ENCODE data around the gene FUT2.
A peak's percentile ranks its signal among the peaks of the same experiment; 100 is the strongest.
"Not testable (repeated sequence)": the region's sequence is repeated elsewhere in the genome, so short reads cannot be mapped to it uniquely, and the experiment has no call there.

Gene FUT2

DNA sequence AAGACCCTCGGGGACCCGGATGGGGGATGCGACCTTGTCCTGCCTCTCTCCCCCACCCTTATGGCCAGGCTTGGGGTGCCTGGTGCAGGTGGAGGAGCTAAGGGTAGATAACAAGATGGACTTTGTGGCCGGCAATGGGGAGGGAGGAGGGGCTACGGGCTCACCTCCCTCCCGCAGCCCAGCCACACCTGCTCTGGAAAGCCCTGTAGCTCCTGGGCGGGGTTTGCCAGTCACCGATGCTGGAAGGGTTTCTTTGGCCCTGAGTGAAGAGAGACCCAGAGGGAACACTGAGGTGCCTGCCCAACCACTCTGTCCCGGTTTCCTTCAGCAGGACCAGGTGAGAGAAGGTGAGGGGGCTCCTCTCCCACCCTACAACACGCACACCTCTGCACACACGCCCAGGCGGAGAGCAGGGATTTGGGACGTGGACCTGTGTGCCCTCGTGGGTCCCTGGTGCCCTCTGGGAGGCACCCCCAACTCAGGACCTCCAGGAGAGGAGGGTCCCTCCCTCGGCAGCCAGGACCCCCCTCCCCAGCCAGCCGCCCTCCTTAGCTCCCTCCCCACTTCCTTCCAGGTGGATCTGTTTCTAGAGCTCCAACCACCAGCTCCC is at the start of gene FUT2:
FUT2 (plus strand) TSS at position 229 of the 610 bp plus-strand sequence. CDS start 6,986 bp downstream, outside the sequence.
- intact Hi-C loops (cut with micrococcal nuclease) = no loop called here
- peaks cover 17% of the 10 kb centered on the region for H3K4me1 Mint-ChIP-seq (ENCODE audit: low read depth)
- peak within 1 kb of the TSS; percentile 53 for H3K4me3 Mint-ChIP-seq
- H3K27me3 Mint-ChIP-seq = peaks cover 41% of the 10 kb centered on the region
- peak within 1 kb of the TSS; percentile 35 for H3K27ac Mint-ChIP-seq
- H3K9me3 Mint-ChIP-seq = no peaks in the 10 kb centered on the region
- H3K36me3 Mint-ChIP-seq (ENCODE audit: low read depth) = no peaks in the 10 kb centered on the region

DNA sequence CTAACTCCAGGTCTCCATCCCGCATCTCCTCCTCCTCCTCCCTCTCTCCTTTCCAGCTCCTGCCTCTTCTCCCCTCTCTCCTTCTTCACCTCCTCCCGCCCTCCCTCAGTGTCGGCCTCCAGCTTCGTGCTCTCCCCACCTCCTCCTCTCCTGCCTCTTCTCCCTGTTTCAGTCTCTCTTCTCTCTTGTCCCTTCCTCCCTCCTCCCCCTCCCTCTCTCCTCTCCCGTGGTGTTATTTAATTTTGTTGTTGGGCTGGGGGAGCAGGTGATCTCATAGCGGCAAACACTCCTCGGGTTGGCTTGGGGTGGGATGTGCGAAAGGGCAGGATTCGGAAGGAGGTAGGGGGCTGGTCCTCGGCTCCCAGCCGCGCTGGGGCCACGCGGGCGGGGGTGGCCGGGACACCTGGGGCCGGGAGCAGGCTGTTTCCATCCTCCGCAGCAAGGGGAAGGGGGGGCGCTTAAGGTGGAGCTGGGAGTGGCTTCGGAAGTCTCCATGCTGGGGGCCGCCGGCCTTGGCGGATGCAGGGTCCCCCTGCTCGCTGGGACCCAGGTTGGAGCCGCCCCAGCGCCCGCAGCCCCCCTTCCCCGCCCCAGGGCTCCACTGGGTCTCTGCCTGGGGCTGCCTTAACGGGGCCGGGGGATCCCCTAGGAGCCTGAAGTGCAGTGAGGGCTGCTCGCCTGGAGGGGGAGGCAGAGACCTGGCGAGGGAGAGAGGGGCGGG is 49.6 kb upstream of the FUT2 start, which contains the start of gene CA11:
CA11 (minus strand) TSS at position 187 of the 721 bp plus-strand sequence. CDS start 555 bp downstream, outside the sequence.
- intact Hi-C loops (cut with micrococcal nuclease) = loop anchor here (2.0 to 10.0 kb wide), 3 partner anchors 139 to 321 kb away; partner anchors contain the start of gene FTL
- Mint-ChIP-seq H3K9me3 (no peaks in the 10 kb centered on the region), H3K4me3 (peak within 1 kb of the TSS; percentile 71), H3K27ac (peak within 1 kb of the TSS; percentile 73), H3K36me3 (ENCODE audit: low read depth) (no peaks in the 10 kb centered on the region), H3K4me1 (ENCODE audit: low read depth) (peaks cover 50% of the 10 kb centered on the region), H3K27me3 (no peaks in the 10 kb centered on the region)

DNA sequence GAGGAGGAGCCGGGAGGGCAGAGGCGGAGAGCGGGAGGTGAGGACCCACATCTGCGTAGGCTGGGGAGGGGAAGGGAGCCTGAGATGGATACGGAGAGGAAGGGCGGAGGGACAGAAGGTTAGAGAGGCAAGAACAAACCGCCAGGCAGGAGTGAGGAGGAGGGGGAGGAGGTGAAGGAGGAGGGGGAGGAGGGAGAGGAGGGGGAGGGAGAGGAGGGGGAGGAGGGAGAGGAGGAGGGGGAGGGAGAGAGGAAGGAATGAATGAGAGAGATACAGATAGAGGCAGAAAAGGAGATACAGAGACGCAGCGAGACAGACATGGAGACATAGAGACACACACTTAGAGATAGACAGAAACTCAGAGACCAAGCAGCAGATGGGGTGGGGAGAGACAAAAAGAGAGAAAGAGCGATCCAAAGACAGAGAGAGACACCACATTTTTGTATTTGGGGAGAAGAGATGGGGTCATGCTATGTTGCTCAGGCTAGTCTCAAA is 49.0 kb upstream of the FUT2 start:
- H3K27me3 Mint-ChIP-seq = no peaks in the 10 kb centered on the region
- H3K36me3 Mint-ChIP-seq (ENCODE audit: low read depth) = no peaks in the 10 kb centered on the region
- H3K4me1 Mint-ChIP-seq (ENCODE audit: low read depth) = peaks cover 52% of the 10 kb centered on the region
- intact Hi-C loops (cut with micrococcal nuclease) = loop anchor here (2.0 to 10.0 kb wide), 3 partner anchors 138 to 321 kb away; partner anchors contain the start of gene FTL
- H3K4me3 Mint-ChIP-seq = peak overlapping the region; percentile 71
- peak overlapping the region; percentile 73 for H3K27ac Mint-ChIP-seq
- no peaks in the 10 kb centered on the region for H3K9me3 Mint-ChIP-seq

GRCh38 chr19:48648134-48648533 is 47.6 kb upstream of the FUT2 start:
- Mint-ChIP-seq H3K27me3 (no peaks in the 10 kb centered on the region), H3K36me3 (ENCODE audit: low read depth) (no peaks in the 10 kb centered on the region), H3K4me1 (ENCODE audit: low read depth) (peaks cover 64% of the 10 kb centered on the region), H3K4me3 (no peak overlapping the region), H3K27ac (peak overlapping the region; percentile 73), H3K9me3 (no peaks in the 10 kb centered on the region)
- intact Hi-C loops (cut with micrococcal nuclease) = loop anchor here (5.0 to 10.0 kb wide), 2 partner anchors 137 to 319 kb away; partner anchors contain the start of gene FTL

DNA sequence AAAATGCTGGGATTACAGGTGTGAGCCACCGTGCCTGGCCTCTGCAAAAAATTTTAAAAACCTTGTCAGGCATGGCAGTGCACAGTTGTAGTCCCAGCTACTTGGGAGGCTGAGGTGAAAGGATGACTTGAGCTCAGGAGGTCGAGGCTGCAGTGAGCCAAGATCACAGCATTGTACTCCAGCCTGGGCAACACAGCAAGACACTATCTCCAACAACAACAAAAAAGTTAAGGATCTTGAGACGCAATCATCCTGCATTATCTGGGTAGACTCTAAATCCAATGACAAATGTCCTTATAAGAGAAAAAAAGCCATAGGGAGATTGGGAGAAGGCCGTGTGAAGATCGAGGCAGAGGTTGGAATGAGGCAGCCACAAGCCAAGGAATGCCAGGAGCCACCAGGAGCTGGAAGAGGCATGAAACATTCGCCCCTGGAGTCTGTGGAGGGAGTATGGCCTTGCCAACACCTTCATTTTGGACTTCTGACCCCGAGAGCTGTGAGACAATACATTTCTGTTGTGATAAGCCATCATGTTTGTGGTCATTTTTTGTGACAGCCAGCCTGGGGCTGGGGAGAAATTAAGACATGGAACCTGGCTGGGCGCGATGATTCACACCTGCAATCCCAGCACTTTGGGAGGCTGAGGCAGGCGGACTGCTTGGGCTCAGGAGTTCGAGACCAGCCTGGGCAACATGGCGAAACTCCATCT is 44.6 kb upstream of the FUT2 start:
- Mint-ChIP-seq H3K4me3 (no peak overlapping the region), H3K27ac (peak overlapping the region; percentile 25)

DNA sequence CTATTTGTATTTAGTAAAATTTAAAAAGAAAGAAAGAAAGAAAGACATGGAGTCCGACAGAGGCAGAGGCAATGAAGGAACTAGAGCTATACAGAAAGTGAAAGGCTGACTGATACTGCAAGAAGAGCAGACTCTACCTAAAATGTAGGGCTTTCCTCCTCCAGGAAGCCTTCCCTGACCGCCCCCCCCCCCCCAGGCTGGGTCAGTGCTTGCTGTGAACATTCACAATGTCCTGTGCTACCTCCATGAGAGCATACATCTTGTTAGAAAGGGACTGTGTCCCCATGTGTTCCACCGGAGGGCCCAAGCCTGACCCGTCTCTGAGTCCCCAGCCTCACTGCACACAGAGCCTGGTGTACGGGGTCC is 44.1 kb upstream of the FUT2 start:
- Mint-ChIP-seq H3K27me3 (peaks cover 7% of the 10 kb centered on the region), H3K4me1 (ENCODE audit: low read depth) (peaks cover 53% of the 10 kb centered on the region), H3K27ac (no peak overlapping the region), H3K4me3 (no peak overlapping the region), H3K36me3 (ENCODE audit: low read depth) (no peaks in the 10 kb centered on the region), H3K9me3 (no peaks in the 10 kb centered on the region)
- intact Hi-C loops (cut with micrococcal nuclease) = no loop called here

More for the DNA sequence above, 44.6 kb upstream of the FUT2 start:
- H3K4me1 Mint-ChIP-seq (ENCODE audit: low read depth) = peaks cover 56% of the 10 kb centered on the region
- intact Hi-C loops (cut with micrococcal nuclease) = no loop called here
- no peaks in the 10 kb centered on the region for H3K9me3 Mint-ChIP-seq
- no peaks in the 10 kb centered on the region for H3K36me3 Mint-ChIP-seq (ENCODE audit: low read depth)
- H3K27me3 Mint-ChIP-seq = peaks cover 5% of the 10 kb centered on the region

- intact Hi-C loops (cut with micrococcal nuclease) = no loop called here
- peaks cover 35% of the 10 kb centered on the region for H3K4me1 Mint-ChIP-seq (ENCODE audit: low read depth)
- H3K4me3 Mint-ChIP-seq = no peak overlapping the region
- H3K9me3 Mint-ChIP-seq = no peaks in the 10 kb centered on the region
- H3K27me3 Mint-ChIP-seq = peaks cover 18% of the 10 kb centered on the region
- peak overlapping the region; percentile 21 for H3K27ac Mint-ChIP-seq
- no peaks in the 10 kb centered on the region for H3K36me3 Mint-ChIP-seq (ENCODE audit: low read depth)
Observed at GRCh38 chr19:48654299-48655059, 41.3 kb upstream of the FUT2 start.

DNA sequence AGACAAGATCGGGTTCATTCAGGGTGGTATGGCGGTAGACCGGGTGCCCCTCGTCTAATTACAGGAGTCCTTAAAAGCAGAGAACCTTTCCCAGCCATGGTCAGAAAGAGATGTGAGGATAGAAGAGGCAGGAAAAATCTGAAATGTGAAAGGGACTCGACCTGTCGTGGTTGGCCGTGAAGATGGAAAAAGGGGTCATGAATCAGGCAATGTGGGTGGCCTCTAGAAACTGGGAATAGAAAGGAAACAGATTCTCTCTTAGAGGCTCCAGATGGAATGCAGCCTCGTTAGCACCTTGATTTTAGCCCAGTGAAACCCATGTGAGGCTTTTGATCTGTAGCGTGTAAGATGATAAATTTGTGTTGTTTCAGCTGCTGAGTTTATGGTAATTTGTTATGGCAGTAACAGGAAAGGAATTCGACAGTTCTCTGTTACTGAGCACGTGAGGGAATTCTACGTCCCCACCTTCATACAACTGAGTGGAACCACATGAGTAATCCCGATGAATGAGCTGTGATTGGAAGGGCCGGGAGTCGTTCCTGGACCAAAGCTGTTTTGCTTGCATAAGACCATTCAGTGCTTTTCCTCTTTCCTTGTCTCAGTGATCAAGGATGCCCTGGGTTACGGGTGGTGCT is 38.8 kb upstream of the FUT2 start:
- no peaks in the 10 kb centered on the region for H3K9me3 Mint-ChIP-seq
- intact Hi-C loops (cut with micrococcal nuclease) = no loop called here
- peaks cover 28% of the 10 kb centered on the region for H3K4me1 Mint-ChIP-seq (ENCODE audit: low read depth)
- no peak overlapping the region for H3K4me3 Mint-ChIP-seq
- H3K27me3 Mint-ChIP-seq = peaks cover 18% of the 10 kb centered on the region
- peak overlapping the region; percentile 66 for H3K27ac Mint-ChIP-seq
- no peaks in the 10 kb centered on the region for H3K36me3 Mint-ChIP-seq (ENCODE audit: low read depth)

GRCh38 chr19:48657828-48658227 is 37.9 kb upstream of the FUT2 start:
- H3K36me3 Mint-ChIP-seq (ENCODE audit: low read depth); H3K9me3 Mint-ChIP-seq; H3K4me3 Mint-ChIP-seq; intact Hi-C loops (cut with micrococcal nuclease): not testable (repeated sequence)
- peaks cover 24% of the 10 kb centered on the region for H3K4me1 Mint-ChIP-seq (ENCODE audit: low read depth)
- peak overlapping the region; percentile 66 for H3K27ac Mint-ChIP-seq
- H3K27me3 Mint-ChIP-seq = peaks cover 18% of the 10 kb centered on the region

- Mint-ChIP-seq H3K36me3 (ENCODE audit: low read depth) (no peaks in the 10 kb centered on the region), H3K27ac (no peak overlapping the region), H3K4me3 (no peak overlapping the region), H3K4me1 (ENCODE audit: low read depth) (peaks cover 22% of the 10 kb centered on the region), H3K27me3 (peaks cover 18% of the 10 kb centered on the region), H3K9me3 (no peaks in the 10 kb centered on the region)
- intact Hi-C loops (cut with micrococcal nuclease) = no loop called here
Observed at GRCh38 chr19:48658483-48658882, 37.3 kb upstream of the FUT2 start.

DNA sequence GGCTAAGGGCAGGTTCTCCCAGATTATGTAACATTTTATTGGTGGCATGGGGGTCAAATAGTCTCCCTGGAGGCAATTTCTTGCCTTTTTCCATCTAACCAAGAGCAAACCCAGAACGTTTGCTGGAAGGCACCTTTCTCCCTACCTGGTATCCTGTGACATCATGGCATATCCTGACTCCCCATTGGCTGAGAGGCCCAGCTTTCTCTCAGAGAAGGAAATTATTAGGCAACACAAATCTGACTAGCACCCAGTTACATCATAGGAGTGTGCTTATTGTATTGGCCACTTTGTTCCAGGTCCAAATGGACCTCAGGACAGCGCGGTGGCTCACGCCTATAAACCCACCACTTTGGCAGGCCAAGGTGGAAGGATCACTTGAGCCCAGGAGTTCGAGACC is 36.0 kb upstream of the FUT2 start:
- no peaks in the 10 kb centered on the region for H3K9me3 Mint-ChIP-seq
- H3K4me3 Mint-ChIP-seq = no peak overlapping the region
- H3K27me3 Mint-ChIP-seq = peaks cover 12% of the 10 kb centered on the region
- H3K27ac Mint-ChIP-seq = peak overlapping the region; percentile 90
- H3K4me1 Mint-ChIP-seq (ENCODE audit: low read depth) = peaks cover 14% of the 10 kb centered on the region
- intact Hi-C loops (cut with micrococcal nuclease) = no loop called here
- H3K36me3 Mint-ChIP-seq (ENCODE audit: low read depth) = no peaks in the 10 kb centered on the region

DNA sequence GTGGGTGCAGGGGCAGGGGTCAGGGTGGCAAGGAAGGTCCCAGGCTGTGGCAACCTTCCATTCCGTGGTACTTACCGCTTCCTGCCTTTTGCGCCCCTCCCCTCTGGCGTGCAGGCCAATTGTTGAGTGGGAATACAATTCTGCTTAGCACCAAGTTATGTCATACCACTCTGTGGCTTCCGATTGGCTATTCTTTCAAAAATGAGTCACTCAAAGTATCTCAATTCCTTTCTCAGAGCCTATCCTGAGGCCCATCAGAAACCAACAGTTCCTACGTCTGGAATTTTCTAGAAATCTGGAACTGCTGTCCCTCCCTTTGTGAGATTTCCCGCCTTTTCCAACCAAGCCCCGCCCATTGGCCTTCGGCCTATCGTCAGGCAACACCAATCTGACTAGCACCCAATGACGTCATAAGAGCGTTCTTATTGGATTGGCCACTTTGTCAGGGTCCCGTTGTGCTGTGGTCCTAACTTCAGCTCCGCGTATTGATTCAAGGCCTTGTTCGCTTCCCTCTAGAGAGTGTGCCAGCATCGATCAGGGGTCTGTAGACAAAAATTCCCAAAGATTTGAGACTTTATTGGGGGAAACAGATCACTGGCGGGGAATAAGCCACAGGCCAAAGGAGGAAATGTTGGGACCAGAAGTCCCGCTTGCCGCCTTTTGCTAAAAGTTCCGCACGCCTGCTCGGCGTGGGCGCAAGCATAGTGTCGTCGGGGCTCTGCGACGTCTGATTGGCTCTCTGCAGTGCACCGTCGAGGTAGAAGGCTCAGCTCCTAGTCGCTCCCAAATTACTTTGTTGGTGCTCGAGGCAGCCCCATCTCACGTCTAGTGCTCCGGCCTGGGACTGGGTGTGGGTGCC is 34.7 kb upstream of the FUT2 start:
- no peaks in the 10 kb centered on the region for H3K9me3 Mint-ChIP-seq
- intact Hi-C loops (cut with micrococcal nuclease) = no loop called here
- H3K36me3 Mint-ChIP-seq (ENCODE audit: low read depth) = no peaks in the 10 kb centered on the region
- peak overlapping the region; percentile 90 for H3K27ac Mint-ChIP-seq
- H3K4me1 Mint-ChIP-seq (ENCODE audit: low read depth) = peaks cover 11% of the 10 kb centered on the region
- H3K4me3 Mint-ChIP-seq = peak overlapping the region; percentile 40
- H3K27me3 Mint-ChIP-seq = peaks cover 12% of the 10 kb centered on the region
